ENCODE measurements around the gene ZNF770.
"Not testable (repeated sequence)": the region's sequence is repeated elsewhere in the genome, so short reads cannot be mapped to it uniquely, and the experiment has no call there.

ZNF770 gene

DNA sequence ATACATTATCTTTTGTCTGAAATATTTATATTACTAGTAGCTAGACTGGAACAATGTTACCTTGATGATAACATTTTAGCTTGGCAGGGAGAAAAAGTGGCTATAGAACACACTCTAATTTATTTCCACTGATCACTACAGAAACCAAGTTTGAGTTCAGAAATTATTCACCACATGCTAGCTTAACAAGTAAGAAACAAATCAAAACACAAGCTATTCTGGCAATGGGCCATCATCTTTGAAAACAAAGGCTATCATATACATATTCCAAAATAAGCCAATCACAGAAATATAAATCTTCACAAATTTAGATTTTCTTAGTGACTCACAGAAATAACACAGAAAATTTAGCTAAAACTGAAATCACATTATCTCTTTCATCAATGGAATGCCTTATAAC, 35.6 kb downstream of the ZNF770 start:
- no peak for TF ChIP-seq CTCF (IDR thresholded peaks at IDR 0.05; ENCODE audit: control insufficient read depth, insufficient read depth, low read depth, low read length, missing control alignments)
- no peak for DNase-seq (ENCODE audit: low read depth)
- no peak overlapping the region for H3K4me3 ChIP-seq (ENCODE audit: control insufficient read depth, low read depth, low read length)

DNA sequence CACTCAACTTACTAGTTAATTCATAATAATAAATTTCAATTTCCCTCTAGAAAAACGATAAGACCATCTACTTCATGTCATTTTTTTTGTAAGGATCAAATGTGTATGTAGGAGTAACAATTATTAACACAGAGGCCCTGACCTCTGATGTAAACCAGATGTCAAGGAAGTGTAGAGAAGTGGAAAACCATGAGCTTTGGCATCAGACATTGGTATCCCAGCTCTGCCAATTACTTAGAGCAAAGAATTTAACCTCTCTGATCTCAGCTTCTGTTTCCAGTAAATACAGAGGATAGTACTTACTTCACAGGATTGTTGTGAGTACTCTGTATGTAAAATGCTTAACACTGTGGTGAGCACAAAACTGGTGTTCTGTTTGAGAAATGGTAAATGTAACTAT, 36.1 kb downstream of the ZNF770 start:
- no peak for TF ChIP-seq CTCF (IDR thresholded peaks at IDR 0.05; ENCODE audit: control insufficient read depth, insufficient read depth, low read depth, low read length, missing control alignments)
- DNase-seq (ENCODE audit: low read depth) = peak; percentile 16
- H3K4me3 ChIP-seq (ENCODE audit: control insufficient read depth, low read depth, low read length) = no peak overlapping the region

DNA sequence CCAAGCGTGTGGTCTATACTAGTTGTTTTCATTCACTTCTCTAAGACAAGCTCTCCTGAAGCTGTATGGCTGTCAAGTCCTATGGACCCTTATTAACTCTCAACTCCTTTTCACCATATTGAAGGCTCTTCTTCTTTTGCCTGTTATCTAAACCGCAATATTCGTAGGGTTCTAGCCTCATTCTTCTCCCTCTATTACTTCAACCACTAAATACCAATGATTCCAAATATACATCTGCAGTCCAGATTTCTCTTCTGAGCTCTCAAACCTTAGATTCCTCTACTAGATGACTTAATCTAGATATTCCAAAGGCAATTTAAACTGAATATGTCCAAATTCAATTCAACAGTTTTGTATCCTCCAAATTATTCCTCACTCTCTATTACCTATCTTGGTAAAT, 43.2 kb downstream of the ZNF770 start:
- peak; percentile 8 for DNase-seq (ENCODE audit: low read depth)
- no peak overlapping the region for H3K4me3 ChIP-seq (ENCODE audit: control insufficient read depth, low read depth, low read length)
- TF ChIP-seq CTCF (IDR thresholded peaks at IDR 0.05; ENCODE audit: control insufficient read depth, insufficient read depth, low read depth, low read length, missing control alignments) = no peak

DNA sequence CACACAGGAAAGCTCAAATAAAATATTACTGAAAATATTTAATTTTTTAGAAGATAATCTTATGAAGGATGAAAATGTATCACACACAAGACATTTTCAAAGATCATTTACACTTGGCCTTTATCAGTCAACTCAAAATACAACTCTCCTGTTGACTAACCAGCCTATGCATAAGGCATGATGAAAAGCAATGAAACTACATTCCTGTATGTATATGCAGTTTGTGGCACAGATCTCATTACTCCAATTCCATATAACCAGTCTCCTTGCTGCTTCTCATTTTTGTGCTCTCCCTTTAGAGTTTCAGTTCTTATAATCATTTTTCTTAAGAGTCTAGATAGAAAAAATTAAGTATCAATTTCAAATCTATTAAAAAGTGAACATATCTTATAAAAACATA, 44.4 kb downstream of the ZNF770 start:
- no peak for TF ChIP-seq CTCF (IDR thresholded peaks at IDR 0.05; ENCODE audit: control insufficient read depth, insufficient read depth, low read depth, low read length, missing control alignments)
- no peak overlapping the region for H3K4me3 ChIP-seq (ENCODE audit: control insufficient read depth, low read depth, low read length)
- no peak for DNase-seq (ENCODE audit: low read depth)

DNA sequence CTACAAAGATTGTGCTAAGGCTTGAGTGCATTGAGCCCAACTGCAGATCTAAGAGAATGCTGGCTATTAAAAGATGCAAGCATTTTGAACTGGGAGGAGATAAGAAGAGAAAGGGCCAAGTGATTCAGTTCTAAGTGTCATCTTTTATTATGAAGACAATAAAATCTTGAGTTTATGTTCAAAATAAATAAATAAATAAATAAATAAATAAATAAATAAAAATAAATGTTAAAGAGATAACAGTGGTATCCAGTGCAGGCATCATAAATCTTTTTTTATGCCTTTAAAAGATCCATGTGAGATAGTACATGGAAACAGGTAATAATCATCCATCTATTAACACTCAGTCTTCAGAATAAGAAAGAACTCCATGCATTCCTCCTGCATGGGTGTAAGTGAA, 44.8 kb downstream of the ZNF770 start:
- H3K4me3 ChIP-seq (ENCODE audit: control insufficient read depth, low read depth, low read length); DNase-seq (ENCODE audit: low read depth): not testable (repeated sequence)

DNA sequence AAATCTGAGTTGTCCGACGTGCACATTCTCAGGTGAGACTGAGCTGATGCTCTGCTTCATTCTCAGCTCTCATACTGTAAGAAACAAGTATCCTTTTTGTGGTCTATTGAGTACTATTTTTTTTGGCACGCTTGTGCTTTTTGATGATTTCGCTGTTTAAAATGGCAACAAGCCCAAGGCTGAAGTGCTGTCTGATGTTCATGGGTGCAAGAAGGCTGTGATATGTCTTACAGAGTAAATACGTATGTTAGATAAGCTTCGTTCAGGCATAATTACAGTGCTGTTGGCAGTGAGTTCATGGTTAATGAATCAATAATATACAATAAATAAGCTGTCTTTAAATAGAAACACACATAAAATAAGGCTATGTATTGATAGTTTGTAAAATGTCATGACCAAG, 45.7 kb downstream of the ZNF770 start:
- TF ChIP-seq CTCF (IDR thresholded peaks at IDR 0.05; ENCODE audit: control insufficient read depth, insufficient read depth, low read depth, low read length, missing control alignments) = no peak
- H3K4me3 ChIP-seq (ENCODE audit: control insufficient read depth, low read depth, low read length) = no peak overlapping the region
- no peak for DNase-seq (ENCODE audit: low read depth)

DNA sequence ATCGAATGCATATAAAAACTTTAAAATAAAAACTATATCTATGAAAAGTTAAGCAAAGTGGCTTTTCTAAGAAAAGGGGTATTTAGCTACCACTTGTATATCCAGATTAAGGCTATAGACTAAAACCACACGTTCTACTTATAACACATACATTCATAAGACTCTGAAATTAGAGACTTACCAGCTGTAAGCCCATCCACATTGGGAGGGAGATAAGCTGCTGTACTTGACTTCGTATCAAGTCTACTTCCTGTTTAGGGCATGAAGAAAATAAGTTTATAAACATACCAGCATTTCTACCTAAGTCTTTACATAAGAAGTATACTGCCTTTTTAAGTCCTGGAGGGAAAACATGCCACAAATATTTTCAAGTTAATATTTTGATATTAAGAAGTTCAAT, 46.3 kb downstream of the ZNF770 start:
- no peak overlapping the region for H3K4me3 ChIP-seq (ENCODE audit: control insufficient read depth, low read depth, low read length)
- no peak for TF ChIP-seq CTCF (IDR thresholded peaks at IDR 0.05; ENCODE audit: control insufficient read depth, insufficient read depth, low read depth, low read length, missing control alignments)
- DNase-seq (ENCODE audit: low read depth) = no peak
